Aorta (tissue), 5 donors: ENCODE results near the gene PI4KA. TPM values are rescaled to one million over a fixed set of nuclear protein-coding genes. Genes with fewer than 3 reads are reported as not detected.
A peak's percentile ranks its signal among the peaks of the same experiment; 100 is the strongest.
"Not testable (repeated sequence)": the region's sequence is repeated elsewhere in the genome, so short reads cannot be mapped to it uniquely, and the experiment has no call there.

Experiments used
- ATAC-seq: fragments of 200-7000 bp; cut with Tn5 transposase; one replicate; pipeline ENCODE4 v1.9.1; 2022; ENCODE audit warnings: moderate library complexity; ENCODE audit not compliant: low FRiP score
- DNase-seq, 2 donors: peaks; one replicate each; pipeline ENCODE4 v3.0.0-alpha.2; 2020
- H3K27ac ChIP-seq, 2 donors: one replicate each; pipeline ENCODE4 v1.5.1; 2013; ENCODE audit warnings: low read length in 2 of 2, mild to moderate bottlenecking in 2 of 2, moderate library complexity in 2 of 2, control low read depth in 1 of 2, inconsistent platforms in 1 of 2, low read depth in 1 of 2
- H3K27me3 ChIP-seq, 2 donors: one replicate each; pipeline ENCODE4 v1.6.1; 2013; ENCODE audit warnings: control low read depth in 1 of 2, low read length in 1 of 2, mild to moderate bottlenecking in 1 of 2, moderate library complexity in 1 of 2; ENCODE audit not compliant: insufficient read depth in 2 of 2, control insufficient read depth in 1 of 2
- H3K36me3 ChIP-seq, 2 donors: one replicate each; pipeline ENCODE4 v1.6.1; 2013; ENCODE audit warnings: control low read depth in 1 of 2, low read length in 1 of 2, mild to moderate bottlenecking in 1 of 2; ENCODE audit not compliant: insufficient read depth in 2 of 2, control insufficient read depth in 1 of 2
- H3K4me1 ChIP-seq, 2 donors: one replicate each; pipeline ENCODE4 v1.6.1; 2013; ENCODE audit warnings: low read length in 2 of 2, control low read depth in 1 of 2, mild to moderate bottlenecking in 1 of 2, moderate library complexity in 1 of 2; ENCODE audit not compliant: insufficient read depth in 2 of 2, control insufficient read depth in 1 of 2
- H3K4me3 ChIP-seq, 2 donors: one replicate each; pipeline ENCODE4 v1.5.1; 2013; ENCODE audit warnings: low read length in 2 of 2, control low read depth in 1 of 2, mild to moderate bottlenecking in 1 of 2
- H3K9me3 ChIP-seq: one replicate; pipeline ENCODE4 v1.6.1; 2013; ENCODE audit warnings: mild to moderate bottlenecking, low read length; ENCODE audit not compliant: control insufficient read depth
- WGBS, 2 donors: extraction: QIAGEN DNeasy Blood & Tissue Kit; methylation state at CpG; one replicate each; pipeline ENCODE4 v1.1.7; 2013; 5-methylcytosine and 5-hydroxymethylcytosine counted together
- intact Hi-C, 2 donors: fragments of 100-400 bp; cut with DNase I; formaldehyde crosslinking; loops; one replicate each; pipeline versions ENCODE4 v1.14.2 to v1.15.0; 2022
- polyA plus RNA-seq, 2 donors: library from polyadenylated mRNA; stranded (reverse); fragments of 200-250 nt; gene quantifications; one replicate each; pipeline ENCODE4 v1.2.3, GENCODE V29; 2013
- total RNA-seq, 2 donors: library from RNA; stranded (reverse); fragmentation: NEBNext Ultra II Directional; extraction: Animal tissue kit (Norgen Biotek cat#: 25700); gene quantifications; one replicate each; pipeline ENCODE4 v1.2.1, GENCODE V29; 2021
- donor health status: healthy with polysubstance abuse.
- donor health status: Bipolar disorder and iron deficiency.
- donor health status: DM: no; HTN: no; CAD: no.
- donor health status: DM: no; HTN: no; CAD: no.
- donor health status: DM: yes; HTN: yes; CAD: no.

The PI4KA gene
- total and polyA plus RNA-seq, 4 donors, result 21.9 to 107 (median 74.8) TPM

DNA sequence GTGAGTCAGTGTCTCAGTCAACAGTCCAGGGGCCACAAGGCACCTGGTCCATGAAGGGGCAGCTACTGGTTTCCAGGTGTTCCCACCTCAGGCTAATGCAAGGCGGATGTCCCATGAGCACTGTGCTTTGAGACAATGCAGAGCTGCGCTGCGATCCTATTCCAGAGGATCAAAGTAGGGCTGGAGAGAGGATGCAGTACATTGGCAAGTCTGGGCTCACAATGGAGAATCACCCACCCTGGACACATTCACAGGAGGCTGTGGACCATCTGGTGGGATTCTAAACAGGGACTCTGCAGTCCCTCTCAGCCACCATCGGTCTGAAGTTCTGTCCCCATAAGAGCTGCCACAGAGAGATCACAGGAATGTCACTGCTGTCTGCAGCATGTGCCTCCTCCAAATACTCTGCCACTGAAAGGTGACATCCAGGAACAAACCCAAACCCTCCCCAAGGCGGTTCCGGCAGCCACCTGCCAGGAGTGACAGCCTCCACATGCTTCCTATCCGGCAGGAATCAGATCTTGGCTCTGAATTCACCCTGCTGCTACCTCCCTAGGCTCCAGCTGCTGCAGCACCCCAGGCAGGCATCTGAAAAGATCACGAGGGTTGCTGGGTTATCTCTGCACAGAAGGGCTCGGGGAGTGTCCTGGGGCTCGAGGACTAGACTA is 130.0 kb downstream of the PI4KA start:
- WGBS, 2 donors, result 91 to 92% methylated on average over 10 of the region's 10 CpGs
- Histone ChIP-seq H3K9me3 (no peaks in the 10 kb centered on the region), H3K27ac (no peak overlapping the region), H3K4me1 (no peaks in the 10 kb centered on the region), H3K36me3 (peaks cover 0 to 8% of the 10 kb centered on the region in 2 donors), H3K27me3 (no peaks in the 10 kb centered on the region), H3K4me3 (no peak overlapping the region)
- no peak for ATAC-seq
- intact Hi-C loops, result no loop called here
- no peak for DNase-seq

DNA sequence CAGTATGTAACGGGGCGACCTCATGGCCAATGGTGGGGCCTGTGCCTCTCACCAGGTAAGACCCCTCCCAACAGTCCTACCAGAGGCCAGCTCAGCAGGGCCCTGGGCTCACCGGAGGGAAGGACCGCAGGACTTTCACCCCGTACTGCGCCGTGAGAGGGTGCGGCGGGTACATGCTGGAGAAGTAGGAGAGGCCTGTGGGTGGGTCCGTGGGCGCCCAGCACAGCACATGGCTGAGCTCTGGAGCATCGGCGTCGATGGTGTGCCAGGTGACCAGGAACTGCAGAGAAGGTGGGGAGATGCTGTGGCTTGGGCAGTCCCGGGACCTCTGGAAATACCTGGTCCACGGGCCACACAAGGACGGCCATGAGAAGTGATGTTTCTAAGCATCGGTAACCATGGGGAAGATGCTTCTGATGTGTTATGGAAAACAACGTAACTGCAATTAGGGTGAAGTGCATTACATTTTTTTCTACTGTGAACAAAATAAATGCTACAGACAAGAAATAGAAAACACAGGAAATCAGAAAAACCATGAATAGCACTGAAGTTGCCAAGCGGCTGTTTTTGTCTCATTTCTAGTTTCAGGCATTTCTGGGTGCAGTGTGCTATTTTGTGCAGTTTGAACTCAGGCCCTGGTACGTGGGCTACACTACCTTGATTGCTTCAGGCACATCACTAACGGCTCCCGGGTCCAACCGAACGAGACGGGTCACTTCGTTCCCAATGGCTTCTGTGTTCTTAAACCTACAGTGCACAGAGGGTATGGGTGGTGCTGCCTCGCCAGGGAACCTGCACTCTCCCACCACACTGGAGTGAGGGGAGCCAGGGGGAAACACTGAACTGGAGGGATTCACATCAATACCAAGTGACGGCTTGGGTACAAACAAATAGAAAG is 131.2 kb downstream of the PI4KA start:
- H3K36me3 ChIP-seq, result peaks cover 0 to 8% of the 10 kb centered on the region in 2 donors
- ATAC-seq (no peak), DNase-seq (no peak)
- WGBS, 2 donors, result 90 to 91% methylated on average over 29 of the region's 29 CpGs
- H3K27ac ChIP-seq, result no peak overlapping the region
- no peak overlapping the region for H3K4me3 ChIP-seq
- H3K27me3 ChIP-seq, result no peaks in the 10 kb centered on the region
- intact Hi-C loops, result no loop called here
- no peaks in the 10 kb centered on the region for H3K4me1 ChIP-seq
- no peaks in the 10 kb centered on the region for H3K9me3 ChIP-seq

DNA sequence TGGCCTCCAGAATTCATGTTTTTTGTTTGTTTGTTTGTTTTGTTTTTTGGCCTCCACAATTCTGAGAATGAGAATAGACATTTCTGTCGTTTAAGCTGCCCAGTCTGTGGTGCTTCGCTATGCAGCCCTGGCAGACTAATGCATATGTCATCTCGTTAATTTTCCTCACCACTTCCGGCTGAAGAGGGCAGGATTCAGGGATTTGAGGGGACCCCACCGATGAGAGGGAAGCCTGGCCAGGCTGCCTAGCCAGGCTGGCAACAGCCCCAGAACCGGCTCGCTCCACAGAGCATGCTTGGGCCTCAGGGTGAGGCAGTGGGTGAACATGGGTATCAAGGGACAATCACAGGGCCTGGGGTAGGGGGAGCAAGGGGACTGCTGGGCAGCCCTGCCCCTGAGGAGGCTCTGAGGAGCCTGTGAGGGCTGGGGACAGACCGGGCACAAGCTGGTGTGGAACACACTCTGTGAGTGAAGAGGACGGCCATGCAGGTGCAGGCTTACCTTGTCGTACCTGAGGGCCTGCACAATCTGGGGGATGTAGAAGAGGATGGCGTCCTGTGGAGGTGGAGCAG is 132.5 kb downstream of the PI4KA start:
- H3K36me3 ChIP-seq, result peaks cover 0 to 8% of the 10 kb centered on the region in 2 donors
- intact Hi-C loops, result no loop called here
- 81 to 87% methylated on average over 11 of the region's 11 CpGs for WGBS, 2 donors
- DNase-seq (no peak), ATAC-seq (peak; percentile 44)
- H3K4me3 ChIP-seq, result no peak overlapping the region
- no peaks in the 10 kb centered on the region for H3K9me3 ChIP-seq
- no peak overlapping the region for H3K27ac ChIP-seq
- no peaks in the 10 kb centered on the region for H3K4me1 ChIP-seq
- no peaks in the 10 kb centered on the region for H3K27me3 ChIP-seq

DNA sequence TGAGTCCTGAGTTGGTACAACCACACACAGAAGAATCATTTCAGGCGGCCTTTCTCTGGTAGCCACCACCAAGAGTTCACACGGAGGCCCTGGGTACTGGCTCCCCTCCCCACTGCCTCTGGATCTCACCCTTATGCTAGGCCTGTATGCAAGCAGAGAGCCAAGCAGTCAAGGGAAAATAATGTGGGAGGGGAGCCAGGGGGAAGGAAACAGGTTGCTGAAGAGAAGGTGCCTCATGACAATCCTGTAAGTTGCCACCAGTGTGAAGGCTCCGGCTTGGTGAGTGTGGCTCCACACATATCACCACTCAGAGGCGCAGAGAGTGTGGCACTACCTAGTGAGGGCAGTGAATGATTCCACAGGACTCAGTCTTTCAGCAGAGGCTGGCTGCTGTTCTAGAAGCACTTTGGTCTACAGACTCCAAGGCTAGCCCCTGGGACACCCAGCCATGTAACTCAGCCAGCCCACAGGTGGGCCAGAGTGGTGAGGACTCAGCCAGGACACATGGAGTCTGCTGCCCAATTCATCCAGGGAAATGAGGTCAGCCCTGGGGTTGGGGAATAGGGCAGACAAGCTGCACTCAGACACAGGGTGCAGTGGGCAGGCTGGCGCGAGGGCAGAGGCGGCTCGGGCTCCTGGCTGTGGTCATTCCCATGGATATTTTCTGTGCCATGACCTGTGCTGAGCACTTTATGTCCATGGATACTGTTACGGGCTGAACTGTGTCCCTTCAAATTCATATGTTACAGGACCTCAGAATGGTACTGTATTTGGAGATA is 133.7 kb downstream of the PI4KA start:
- no peaks in the 10 kb centered on the region for H3K9me3 ChIP-seq
- H3K27ac ChIP-seq, result no peak overlapping the region
- no peak overlapping the region for H3K4me3 ChIP-seq
- 85 to 94% methylated on average over 9 of the region's 9 CpGs for WGBS, 2 donors
- peaks cover 3 to 8% of the 10 kb centered on the region in 2 donors for H3K36me3 ChIP-seq
- no peaks in the 10 kb centered on the region for H3K27me3 ChIP-seq
- intact Hi-C loops, result no loop called here
- DNase-seq (peak in 1 of 2 donors; percentile 36), ATAC-seq (no peak)
- no peaks in the 10 kb centered on the region for H3K4me1 ChIP-seq

DNA sequence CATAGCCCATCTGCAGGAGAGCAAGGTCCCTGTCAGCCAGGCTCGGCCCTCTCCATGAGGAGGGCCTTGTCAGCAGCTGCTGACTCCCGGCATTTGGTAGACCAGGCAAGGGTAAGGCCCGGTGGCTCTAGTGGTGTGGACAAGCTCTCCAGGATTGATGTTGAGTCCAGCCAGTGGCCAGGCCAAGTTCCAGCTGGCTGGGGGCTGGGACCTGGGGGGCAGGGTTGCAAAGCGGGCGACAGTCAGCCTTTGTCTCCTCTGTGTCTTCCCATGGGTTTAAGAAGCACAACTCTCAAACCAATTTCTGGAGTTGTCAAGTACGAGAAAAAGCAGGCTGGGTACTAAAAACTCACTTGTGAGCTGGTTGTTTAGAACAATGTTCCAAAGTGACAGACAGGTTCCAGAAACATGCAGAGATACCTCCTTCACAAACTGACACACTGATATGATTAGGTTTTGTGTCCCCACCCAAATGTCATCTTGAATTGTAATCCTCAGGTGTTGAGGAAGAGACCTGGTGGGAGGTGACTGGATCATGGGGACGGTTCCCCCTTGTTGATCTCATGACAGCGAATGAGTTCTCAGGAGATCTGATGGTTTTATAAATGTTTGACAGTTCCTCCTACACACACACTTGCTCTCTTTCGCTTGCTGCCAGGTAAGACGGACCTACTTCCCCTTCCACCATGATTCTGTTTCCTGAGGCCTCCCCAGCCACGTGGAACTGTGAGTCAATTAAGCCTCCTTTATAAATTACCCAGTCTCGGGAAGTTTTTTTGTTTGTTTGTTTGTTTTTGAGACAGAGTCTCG is 137.0 kb downstream of the PI4KA start:
- no peaks in the 10 kb centered on the region for H3K9me3 ChIP-seq
- H3K4me1 ChIP-seq, result no peaks in the 10 kb centered on the region
- intact Hi-C loops, result no loop called here
- no peak overlapping the region for H3K27ac ChIP-seq
- WGBS, 2 donors, result 84 to 89% methylated on average over 13 of the region's 13 CpGs
- H3K27me3 ChIP-seq, result no peaks in the 10 kb centered on the region
- no peak for ATAC-seq
- H3K36me3 ChIP-seq, result peaks cover 3 to 4% of the 10 kb centered on the region in 2 donors
- DNase-seq, result peak in 1 of 2 donors; percentile 70
- H3K4me3 ChIP-seq, result no peak overlapping the region

DNA sequence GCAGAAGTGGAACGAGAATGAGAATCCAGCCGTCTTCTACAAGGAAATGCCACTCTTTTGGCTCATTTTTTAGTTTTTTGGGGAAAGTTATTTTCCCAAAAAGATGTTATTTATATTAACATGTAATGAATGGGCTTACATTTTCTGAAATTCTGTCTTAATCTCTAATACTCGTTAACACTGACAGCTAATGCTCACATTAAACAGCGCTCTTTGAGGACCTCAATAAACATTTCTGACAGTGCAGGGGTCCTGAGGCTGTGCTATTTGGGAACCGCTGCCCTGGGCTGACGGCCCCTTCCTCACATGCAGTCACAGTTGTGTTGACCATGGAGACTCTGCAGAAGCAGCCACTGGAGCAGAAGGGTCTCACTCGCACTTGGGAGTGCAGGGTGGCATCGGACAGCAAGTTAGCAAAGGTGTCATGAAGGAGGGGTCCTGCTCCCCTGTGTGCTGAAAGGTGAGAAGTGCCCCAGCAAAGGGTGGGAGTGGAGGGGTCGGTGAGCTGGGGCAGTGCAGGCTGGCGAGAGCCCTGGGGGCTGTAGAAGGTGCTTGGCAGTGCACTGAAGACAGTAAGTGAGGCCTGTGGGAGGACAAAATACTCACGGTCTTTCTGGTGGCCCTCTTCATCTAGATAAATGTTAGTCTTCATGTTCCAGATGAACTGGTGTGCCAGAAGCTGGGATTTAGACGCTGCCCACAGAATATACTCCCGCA is 137.8 kb downstream of the PI4KA start:
- Histone ChIP-seq H3K27ac (no peak overlapping the region), H3K4me1 (no peaks in the 10 kb centered on the region), H3K4me3 (no peak overlapping the region), H3K36me3 (peaks cover 2 to 3% of the 10 kb centered on the region in 2 donors), H3K27me3 (no peaks in the 10 kb centered on the region), H3K9me3 (no peaks in the 10 kb centered on the region)
- DNase-seq (peak in 1 of 2 donors; percentile 35), ATAC-seq (no peak)
- WGBS, 2 donors, result 89 to 90% methylated on average over 13 of the region's 13 CpGs
- intact Hi-C loops, result no loop called here

DNA sequence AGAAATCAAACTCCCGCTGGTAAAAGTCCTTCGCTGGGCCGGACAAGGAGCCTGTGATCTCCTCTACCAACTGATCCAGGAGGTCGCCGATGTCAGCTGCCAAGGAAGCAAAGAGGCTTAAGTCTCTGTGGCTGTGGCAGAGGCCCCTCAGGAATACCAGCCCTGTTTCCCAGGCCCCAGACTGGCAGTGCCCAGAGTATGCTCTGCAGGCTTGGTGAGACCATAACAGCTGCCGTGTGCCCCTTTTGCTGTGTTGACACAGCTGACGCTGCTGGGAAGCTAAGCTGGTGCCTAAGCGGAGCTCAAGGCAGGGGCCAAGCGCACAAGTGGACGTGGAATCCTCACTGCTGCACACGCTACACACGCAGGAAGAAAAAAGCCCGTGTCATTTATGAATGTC is 139.9 kb downstream of the PI4KA start:
- not testable (repeated sequence) for H3K36me3 ChIP-seq

More for the DNA sequence above, 139.9 kb downstream of the PI4KA start:
- H3K4me3 ChIP-seq, H3K9me3 ChIP-seq, H3K27ac ChIP-seq, H3K27me3 ChIP-seq, ATAC-seq, intact Hi-C loops, H3K4me1 ChIP-seq: not testable (repeated sequence)
- WGBS, 2 donors, result 88 to 91% methylated on average over 10 to 12 of the region's 13 CpGs
- peak in 1 of 2 donors; percentile 46 for DNase-seq
